Activated naive CD8-positive, alpha-beta T cell treated with anti-CD3 and anti-CD28 coated beads, Interleukin-2, amount 50 U/mL, for 16 hours (primary cell): Measurements from ENCODE around the gene HACD4.
"Not testable (repeated sequence)": the region's sequence is repeated elsewhere in the genome, so short reads cannot be mapped to it uniquely, and the experiment has no call there.

Experiments
- DNase-seq: peaks from one replicate; pipeline ENCODE4 v3.0.0-alpha.2; 2020; ENCODE audit warnings: low read depth, low spot score

Gene HACD4

GRCh38 chr9:21016701-21017491, 14.5 kb downstream of the HACD4 start:
- DNase-seq = no peak

GRCh38 chr9:21015995-21016394, 15.4 kb downstream of the HACD4 start:
- no peak for DNase-seq

- DNase-seq = no peak
Observed at GRCh38 chr9:21015129-21015815, 16.2 kb downstream of the HACD4 start.

- no peak for DNase-seq
Observed at GRCh38 chr9:21002040-21002439, 29.4 kb downstream of the HACD4 start.

- DNase-seq = no peak
Observed at GRCh38 chr9:21001581-21001980, 29.9 kb downstream of the HACD4 start.

GRCh38 chr9:20997503-20998076, 33.9 kb downstream of the HACD4 start:
- DNase-seq = no peak

- no peak for DNase-seq
Observed at GRCh38 chr9:20996809-20997208, 34.6 kb downstream of the HACD4 start.

GRCh38 chr9:20995616-20996015, 35.8 kb downstream of the HACD4 start:
- DNase-seq = no peak

GRCh38 chr9:20994486-20994885, 37.0 kb downstream of the HACD4 start:
- DNase-seq = no peak

GRCh38 chr9:20990867-20991266, 40.6 kb downstream of the HACD4 start:
- DNase-seq = no peak

GRCh38 chr9:20989923-20990341, 41.5 kb downstream of the HACD4 start:
- DNase-seq = no peak

- DNase-seq = no peak
Observed at GRCh38 chr9:20988671-20989315, 42.6 kb downstream of the HACD4 start.

- DNase-seq = no peak
Observed at GRCh38 chr9:20988061-20988460, 43.4 kb downstream of the HACD4 start.

GRCh38 chr9:20987521-20987920, 43.9 kb downstream of the HACD4 start:
- DNase-seq = no peak

GRCh38 chr9:20985851-20986600, 45.4 kb downstream of the HACD4 start:
- DNase-seq = no peak

- no peak for DNase-seq
Observed at GRCh38 chr9:20984506-20984905, 46.9 kb downstream of the HACD4 start.

GRCh38 chr9:20981486-20981885, 50.0 kb downstream of the HACD4 start:
- no peak for DNase-seq

GRCh38 chr9:20980832-20981455, 50.5 kb downstream of the HACD4 start:
- no peak for DNase-seq

GRCh38 chr9:20978249-20978648, 53.2 kb downstream of the HACD4 start:
- no peak for DNase-seq

- DNase-seq = not testable (repeated sequence)
Observed at GRCh38 chr9:20974191-20974938, 57.1 kb downstream of the HACD4 start.
